Sigmoid colon (tissue), 7 donors: ENCODE results near the gene KIAA1210. TPM values are rescaled to one million over a fixed set of nuclear protein-coding genes. Genes with fewer than 3 reads are reported as not detected.
A peak's percentile ranks its signal among the peaks of the same experiment; 100 is the strongest.

Experiments
- DNase-seq: peaks from one replicate; pipeline ENCODE4 v3.0.0-alpha.2; 2019
- H3K27ac ChIP-seq, 4 donors: fragments of 200-600 bp; sonication (generic); one replicate each; pipeline ENCODE4 v1.5.1; 2016 to 2019; ENCODE audit warnings: mild to moderate bottlenecking in 1 of 4
- H3K27me3 ChIP-seq, 3 donors: fragments of 200-600 bp; sonication (generic); one replicate each; pipeline ENCODE4 v1.5.1; 2019; ENCODE audit warnings: mild to moderate bottlenecking in 1 of 3
- H3K36me3 ChIP-seq, 4 donors: fragments of 200-600 bp; sonication (generic); one replicate each; pipeline ENCODE4 v1.5.1; 2016 to 2019
- H3K4me1 ChIP-seq, 4 donors: fragments of 200-600 bp; sonication (generic); one replicate each; pipeline ENCODE4 v1.5.1; 2017 to 2019
- H3K4me3 ChIP-seq, 4 donors: fragments of 200-600 bp; sonication (generic); one replicate each; pipeline ENCODE4 v1.5.1; 2017 to 2019; ENCODE audit warnings: mild to moderate bottlenecking in 2 of 4, moderate library complexity in 1 of 4
- H3K9me3 ChIP-seq, 4 donors: fragments of 200-600 bp in 3 of 4; sonication (generic) in 3 of 4; one replicate each; pipeline versions ENCODE4 v1.5.1 to v1.6.1; 2013 to 2019
- EP300 ChIP-seq, 4 donors: sonication (generic); formaldehyde crosslinking; IDR thresholded peaks; one replicate each; pipeline ENCODE4 v1.6.1; 2017; ENCODE audit warnings: antibody characterized with exemption in 4 of 4
- POLR2A ChIP-seq, 2 donors: fragments of 450-650 bp; IDR thresholded peaks; one replicate each; pipeline ENCODE4 v1.6.1; 2016; ENCODE audit warnings: antibody characterized with exemption in 2 of 2, mild to moderate bottlenecking in 2 of 2, moderate library complexity in 2 of 2
- POLR2AphosphoS5 ChIP-seq, 4 donors: sonication (generic); formaldehyde crosslinking; IDR thresholded peaks; one replicate each; pipeline ENCODE4 v1.6.1; 2017; ENCODE audit warnings: antibody characterized with exemption in 4 of 4
- WGBS, 2 donors: extraction: QIAGEN DNeasy Blood & Tissue Kit; methylation state at CpG; one replicate each; pipeline ENCODE4 v1.1.7; 2013; 5-methylcytosine and 5-hydroxymethylcytosine counted together
- intact Hi-C: fragments of 100-400 bp; cut with DNase I; formaldehyde crosslinking; loops from one replicate; pipeline ENCODE4 v1.15.1; 2023
- polyA plus RNA-seq, 3 donors: library from polyadenylated mRNA; stranded (reverse); fragments of 200-250 nt; gene quantifications; one replicate each; pipeline ENCODE4 v1.2.3, GENCODE V29; 2013
- total RNA-seq, 4 donors: library from RNA; depleted of rRNA; stranded (reverse); fragments of >200 nt; gene quantifications; one replicate each; pipeline ENCODE4 v1.1.0, GENCODE V29; 2016
- TF ChIP-seq, protein P1 (sequence below), 4 experiments: fragments of 450-650 bp in 3 of 4; fragments of 200-600 bp in 1 of 4; IDR thresholded peaks; one replicate each; pipeline ENCODE4 v1.5.1; 2016 to 2019; ENCODE audit warnings: antibody characterized with exemption in 4 of 4, mild to moderate bottlenecking in 3 of 4, moderate library complexity in 2 of 4
- donor health status: healthy with polysubstance abuse.
- donor health status: Bipolar disorder and iron deficiency.
- donor health status: healthy.

Gene KIAA1210
- total and polyA plus RNA-seq, 7 donors, result not detected

DNA sequence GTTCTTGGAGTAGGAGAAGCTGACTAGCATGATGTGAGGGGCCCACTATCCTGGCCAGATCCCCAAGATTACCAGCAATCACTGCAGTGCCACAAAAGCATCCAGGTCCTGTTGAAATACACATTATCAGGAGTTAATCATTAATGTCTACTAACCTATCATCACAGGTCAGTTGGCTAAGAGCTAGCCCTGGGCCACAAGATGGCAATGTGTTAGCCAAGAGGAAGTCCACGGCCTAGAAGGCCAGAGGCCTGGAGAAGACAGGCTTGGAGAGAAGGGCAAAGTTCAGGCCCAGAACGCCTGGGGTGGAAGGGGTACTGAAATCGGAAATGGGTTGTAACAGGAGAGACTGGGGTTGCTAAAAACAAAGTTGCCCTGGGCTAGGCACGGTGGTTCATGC, 19.9 kb upstream of the KIAA1210 start:
- Histone ChIP-seq H3K4me3 (no peak overlapping the region), H3K27ac (no peak overlapping the region), H3K4me1 (no peaks in the 10 kb centered on the region), H3K9me3 (no peaks in the 10 kb centered on the region), H3K36me3 (no peaks in the 10 kb centered on the region), H3K27me3 (no peaks in the 10 kb centered on the region)
- intact Hi-C loops, result no loop called here
- WGBS, 2 donors, result 66 to 88% methylated on average over 4 of the region's 4 CpGs
- DNase-seq, result no peak
- TF ChIP-seq POLR2AphosphoS5 (IDR thresholded peaks at IDR 0.05) (no peak), EP300 (IDR thresholded peaks at IDR 0.05) (no peak), POLR2A (IDR thresholded peaks at IDR 0.05) (no peak)
- TF ChIP-seq, protein P1, sequence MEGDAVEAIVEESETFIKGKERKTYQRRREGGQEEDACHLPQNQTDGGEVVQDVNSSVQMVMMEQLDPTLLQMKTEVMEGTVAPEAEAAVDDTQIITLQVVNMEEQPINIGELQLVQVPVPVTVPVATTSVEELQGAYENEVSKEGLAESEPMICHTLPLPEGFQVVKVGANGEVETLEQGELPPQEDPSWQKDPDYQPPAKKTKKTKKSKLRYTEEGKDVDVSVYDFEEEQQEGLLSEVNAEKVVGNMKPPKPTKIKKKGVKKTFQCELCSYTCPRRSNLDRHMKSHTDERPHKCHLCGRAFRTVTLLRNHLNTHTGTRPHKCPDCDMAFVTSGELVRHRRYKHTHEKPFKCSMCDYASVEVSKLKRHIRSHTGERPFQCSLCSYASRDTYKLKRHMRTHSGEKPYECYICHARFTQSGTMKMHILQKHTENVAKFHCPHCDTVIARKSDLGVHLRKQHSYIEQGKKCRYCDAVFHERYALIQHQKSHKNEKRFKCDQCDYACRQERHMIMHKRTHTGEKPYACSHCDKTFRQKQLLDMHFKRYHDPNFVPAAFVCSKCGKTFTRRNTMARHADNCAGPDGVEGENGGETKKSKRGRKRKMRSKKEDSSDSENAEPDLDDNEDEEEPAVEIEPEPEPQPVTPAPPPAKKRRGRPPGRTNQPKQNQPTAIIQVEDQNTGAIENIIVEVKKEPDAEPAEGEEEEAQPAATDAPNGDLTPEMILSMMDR (IDR thresholded peaks at IDR 0.05), result no peak

DNA sequence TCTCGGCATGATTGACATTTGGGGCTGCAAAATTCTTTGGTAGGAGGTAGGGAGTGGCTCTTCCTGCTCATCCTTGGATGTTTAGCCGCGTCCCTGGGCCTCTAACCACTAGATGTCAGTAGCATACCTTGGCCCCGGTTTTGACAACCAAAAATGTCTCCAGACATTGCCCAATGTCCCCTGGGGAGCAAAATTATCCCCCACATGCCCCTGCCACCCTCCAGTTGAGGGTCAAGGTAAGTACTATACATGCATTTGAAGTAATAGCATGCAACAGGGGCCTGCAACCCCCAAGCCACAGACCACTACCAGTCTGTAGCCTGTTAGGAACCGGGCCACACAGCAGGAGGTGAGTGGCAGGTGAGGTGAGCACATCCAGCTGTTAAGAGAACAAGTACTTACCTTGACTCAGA, 17.6 kb upstream of the KIAA1210 start:
- Histone ChIP-seq H3K27me3 (no peaks in the 10 kb centered on the region), H3K4me3 (no peak overlapping the region), H3K27ac (no peak overlapping the region), H3K36me3 (no peaks in the 10 kb centered on the region), H3K4me1 (no peaks in the 10 kb centered on the region), H3K9me3 (no peaks in the 10 kb centered on the region)
- no peak for DNase-seq
- 24 to 56% methylated on average over 5 of the region's 5 CpGs for WGBS, 2 donors
- intact Hi-C loops, result no loop called here
- TF ChIP-seq POLR2A (IDR thresholded peaks at IDR 0.05), result no peak
- TF ChIP-seq, protein P1 (IDR thresholded peaks at IDR 0.05), result peak in 1 of 4 experiments; percentile 10

DNA sequence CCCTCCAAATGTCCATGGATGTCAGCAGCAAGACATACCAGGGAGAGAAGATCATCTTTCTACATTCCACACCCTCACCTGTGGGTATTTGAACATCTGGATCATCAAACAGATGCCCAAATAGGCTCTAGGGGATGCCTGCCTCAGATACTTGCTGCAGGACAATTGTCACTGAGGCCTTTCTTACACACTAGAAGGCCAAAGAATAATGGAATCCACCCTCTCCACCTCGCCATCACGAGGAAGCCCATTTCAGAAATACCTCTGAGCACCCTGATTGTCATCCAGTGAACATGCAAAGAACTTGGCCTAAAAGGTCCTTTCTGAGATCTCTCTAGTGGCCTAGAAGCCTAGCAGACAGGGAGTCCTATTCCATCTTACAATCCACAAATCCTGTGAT, 6.9 kb upstream of the KIAA1210 start:
- H3K4me3 ChIP-seq, result no peak overlapping the region
- no peaks in the 10 kb centered on the region for H3K36me3 ChIP-seq
- DNase-seq, result no peak
- H3K27me3 ChIP-seq, result no peaks in the 10 kb centered on the region
- H3K9me3 ChIP-seq, result no peaks in the 10 kb centered on the region
- no peak for TF ChIP-seq POLR2AphosphoS5 (IDR thresholded peaks at IDR 0.05)
- TF ChIP-seq, protein P1 (IDR thresholded peaks at IDR 0.05), result no peak
- H3K4me1 ChIP-seq, result no peaks in the 10 kb centered on the region
- no peak overlapping the region for H3K27ac ChIP-seq
- intact Hi-C loops, result no loop called here
- WGBS, 2 donors, result 49 to 89% methylated on average over 2 of the region's 2 CpGs

DNA sequence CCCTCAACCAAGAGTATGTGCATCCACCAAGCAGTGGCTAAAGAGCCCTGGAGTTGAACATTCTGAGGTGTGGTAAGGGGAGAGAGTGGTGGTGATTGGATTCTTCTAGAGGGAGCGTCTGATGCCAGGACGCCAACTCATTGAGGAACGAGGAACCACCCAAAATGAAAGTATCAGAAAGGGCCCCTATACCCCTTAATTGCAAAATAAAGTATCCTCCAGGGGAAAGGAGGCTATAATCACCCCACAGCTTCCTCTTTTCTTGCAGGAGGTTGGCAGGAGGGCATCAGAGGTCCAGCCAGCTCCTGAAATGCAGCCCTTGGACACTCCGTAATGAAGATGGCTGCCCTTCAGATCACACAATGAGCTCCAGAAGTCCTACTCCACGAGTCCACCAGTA, 5.3 kb upstream of the KIAA1210 start:
- no peak overlapping the region for H3K4me3 ChIP-seq
- WGBS, 2 donors, result 67 to 86% methylated on average over 5 of the region's 5 CpGs
- no peaks in the 10 kb centered on the region for H3K9me3 ChIP-seq
- intact Hi-C loops, result no loop called here
- H3K27me3 ChIP-seq, result no peaks in the 10 kb centered on the region
- no peaks in the 10 kb centered on the region for H3K36me3 ChIP-seq
- DNase-seq, result no peak
- no peaks in the 10 kb centered on the region for H3K4me1 ChIP-seq
- H3K27ac ChIP-seq, result no peak overlapping the region
- TF ChIP-seq POLR2AphosphoS5 (IDR thresholded peaks at IDR 0.05), result no peak
- no peak for TF ChIP-seq POLR2A (IDR thresholded peaks at IDR 0.05)
- TF ChIP-seq, protein P1 (IDR thresholded peaks at IDR 0.05), result no peak
- TF ChIP-seq EP300 (IDR thresholded peaks at IDR 0.05), result no peak

DNA sequence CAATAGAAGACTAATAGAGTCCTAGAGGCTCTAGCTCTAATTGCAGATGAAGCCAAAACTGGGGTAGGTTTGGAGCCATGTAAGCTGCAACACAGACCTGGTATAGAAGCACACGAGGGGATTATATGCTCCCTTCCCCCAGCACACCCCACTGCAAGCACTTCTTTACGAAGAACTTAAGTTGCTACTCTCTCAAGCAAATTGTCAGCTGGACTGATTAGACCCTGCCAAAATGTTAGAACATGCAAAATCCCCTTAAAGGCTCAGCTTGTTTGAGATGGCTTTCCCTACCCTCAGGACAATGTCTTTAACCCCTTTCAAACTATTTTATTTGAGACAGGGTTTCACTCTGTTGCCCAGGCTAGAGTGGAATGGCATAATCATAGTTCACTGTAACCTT, 4.7 kb upstream of the KIAA1210 start:
- TF ChIP-seq EP300 (IDR thresholded peaks at IDR 0.05), result no peak
- TF ChIP-seq POLR2AphosphoS5 (IDR thresholded peaks at IDR 0.05), result no peak
- TF ChIP-seq POLR2A (IDR thresholded peaks at IDR 0.05), result no peak
- TF ChIP-seq, protein P1 (IDR thresholded peaks at IDR 0.05), result no peak
- Histone ChIP-seq H3K27me3 (no peaks in the 10 kb centered on the region), H3K9me3 (no peaks in the 10 kb centered on the region), H3K36me3 (no peaks in the 10 kb centered on the region), H3K4me3 (no peak overlapping the region), H3K27ac (no peak overlapping the region), H3K4me1 (no peaks in the 10 kb centered on the region)
- no peak for DNase-seq
- 77 to 86% methylated on average over 2 of the region's 2 CpGs for WGBS, 2 donors
- intact Hi-C loops, result no loop called here
